ENCODE results near the gene OR6K3.
"Not testable (repeated sequence)": the region's sequence is repeated elsewhere in the genome, so short reads cannot be mapped to it uniquely, and the experiment has no call there.

OR6K3 gene

GRCh38 chr1:158720620-158721019, at the start of gene OR6K3:
Gene OR6K3, minus strand, starts transcription at chr1:158720720. Its CDS starts 2,605 bp downstream, at chr1:158718115.
- DNase-seq: no peak

GRCh38 chr1:158754420-158754819, 33.9 kb upstream of the OR6K3 start, which contains the start of gene OR6K6:
Gene OR6K6, plus strand, starts transcription at chr1:158754720. Its CDS starts 168 bp downstream, at chr1:158754888.
- no peak for DNase-seq

- no peak for DNase-seq
Observed at GRCh38 chr1:158752155-158752712, 31.7 kb upstream of the OR6K3 start.

- DNase-seq: no peak
Observed at GRCh38 chr1:158735848-158736247, 15.3 kb upstream of the OR6K3 start.

- DNase-seq: no peak
Observed at GRCh38 chr1:158732524-158732923, 12.0 kb upstream of the OR6K3 start.

- no peak for DNase-seq
Observed at GRCh38 chr1:158731707-158732106, 11.2 kb upstream of the OR6K3 start.

GRCh38 chr1:158730453-158730852, 9.9 kb upstream of the OR6K3 start:
- DNase-seq: no peak

- no peak for DNase-seq
Observed at GRCh38 chr1:158728510-158729225, 8.1 kb upstream of the OR6K3 start.

- DNase-seq: no peak
Observed at GRCh38 chr1:158724442-158724841, 3.9 kb upstream of the OR6K3 start.

- DNase-seq: no peak
Observed at GRCh38 chr1:158719664-158720063, 856 bp downstream of the OR6K3 start.

- DNase-seq: no peak
Observed at GRCh38 chr1:158717344-158717743, 3.2 kb downstream of the OR6K3 start.

GRCh38 chr1:158716335-158716734, 4.2 kb downstream of the OR6K3 start:
- no peak for DNase-seq

GRCh38 chr1:158714754-158715153, 5.8 kb downstream of the OR6K3 start:
- no peak for DNase-seq

GRCh38 chr1:158711098-158711497, 9.4 kb downstream of the OR6K3 start:
- no peak for DNase-seq

- DNase-seq: no peak
Observed at GRCh38 chr1:158706096-158706495, 14.4 kb downstream of the OR6K3 start.

GRCh38 chr1:158700552-158700951, 20.0 kb downstream of the OR6K3 start, which contains the start of gene OR6K2:
Gene OR6K2, minus strand, starts transcription at chr1:158700652. Its CDS starts 0 bp downstream, at chr1:158700652.
- DNase-seq: no peak

- no peak for DNase-seq
Observed at GRCh38 chr1:158694596-158694995, 25.9 kb downstream of the OR6K3 start.

GRCh38 chr1:158692356-158692755, 28.2 kb downstream of the OR6K3 start:
- DNase-seq: no peak

- DNase-seq: no peak
Observed at GRCh38 chr1:158691907-158692306, 28.6 kb downstream of the OR6K3 start.

GRCh38 chr1:158691149-158691548, 29.4 kb downstream of the OR6K3 start:
- DNase-seq: not testable (repeated sequence)

- no peak for DNase-seq
Observed at GRCh38 chr1:158689875-158690274, 30.6 kb downstream of the OR6K3 start.

- no peak for DNase-seq
Observed at GRCh38 chr1:158689110-158689509, 31.4 kb downstream of the OR6K3 start.

- DNase-seq: not testable (repeated sequence)
Observed at GRCh38 chr1:158688343-158688742, 32.2 kb downstream of the OR6K3 start.

- no peak for DNase-seq
Observed at GRCh38 chr1:158687037-158687436, 33.5 kb downstream of the OR6K3 start.

All from NCI-H1105 treated with DMSO at 0.1 percent for 48 hours (cell line).